ENCODE measurements around the gene SCAF1. TPM values are rescaled to one million over a fixed set of nuclear protein-coding genes. Genes with fewer than 3 reads are reported as not detected.
A peak's percentile ranks its signal among the peaks of the same experiment; 100 is the strongest.

The SCAF1 gene
- polyA plus RNA-seq (2013, experiment 1 of 2; ENCODE audit: insufficient read length) = 43.5 TPM
- 47.2 TPM for polyA plus RNA-seq (2013, experiment 2 of 2; ENCODE audit: insufficient read length)

GRCh38 chr19:49641688-49642491 is at the start of gene SCAF1:
SCAF1 (plus strand) TSS chr19:49642209; CDS start chr19:49645027, 2,818 bp downstream.
- peak; percentile 100 for DNase-seq

DNA sequence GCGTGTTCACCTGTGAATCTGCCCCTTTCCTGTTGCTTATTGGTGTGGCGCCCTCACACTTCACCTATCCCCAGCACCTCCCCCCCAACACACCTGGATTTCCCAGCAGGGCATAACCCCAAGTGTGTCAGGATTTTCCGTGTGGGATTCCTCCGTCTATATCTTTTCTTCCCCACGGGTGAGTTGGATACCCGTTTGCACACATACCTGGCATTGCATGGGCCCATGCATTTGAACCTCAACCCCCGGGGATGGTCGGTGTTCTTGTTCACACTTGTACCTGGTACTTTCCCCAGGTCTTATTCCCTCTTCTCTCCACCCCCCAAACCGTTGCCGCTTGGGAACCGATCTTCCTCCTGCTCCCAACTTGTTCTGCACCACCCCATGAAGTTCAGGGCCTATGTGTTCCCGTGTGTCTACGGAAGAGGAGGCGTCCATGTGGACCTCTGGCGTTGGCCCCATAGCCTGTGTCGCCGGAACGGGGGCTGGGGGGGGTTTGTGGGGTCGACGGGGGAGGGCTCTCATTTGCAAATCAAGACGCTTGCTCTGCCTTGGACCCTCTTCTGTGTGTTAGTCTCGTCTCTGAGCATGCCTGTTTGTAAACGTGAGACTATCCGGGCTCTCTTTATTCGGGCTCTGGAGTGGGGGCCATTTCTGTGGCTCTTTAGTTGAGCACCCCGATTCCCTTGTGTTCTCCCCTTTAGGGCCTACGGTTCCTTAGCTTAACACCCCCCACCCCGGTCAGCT is 49.4 kb upstream of the SCAF1 start:
- no peak for DNase-seq

DNA sequence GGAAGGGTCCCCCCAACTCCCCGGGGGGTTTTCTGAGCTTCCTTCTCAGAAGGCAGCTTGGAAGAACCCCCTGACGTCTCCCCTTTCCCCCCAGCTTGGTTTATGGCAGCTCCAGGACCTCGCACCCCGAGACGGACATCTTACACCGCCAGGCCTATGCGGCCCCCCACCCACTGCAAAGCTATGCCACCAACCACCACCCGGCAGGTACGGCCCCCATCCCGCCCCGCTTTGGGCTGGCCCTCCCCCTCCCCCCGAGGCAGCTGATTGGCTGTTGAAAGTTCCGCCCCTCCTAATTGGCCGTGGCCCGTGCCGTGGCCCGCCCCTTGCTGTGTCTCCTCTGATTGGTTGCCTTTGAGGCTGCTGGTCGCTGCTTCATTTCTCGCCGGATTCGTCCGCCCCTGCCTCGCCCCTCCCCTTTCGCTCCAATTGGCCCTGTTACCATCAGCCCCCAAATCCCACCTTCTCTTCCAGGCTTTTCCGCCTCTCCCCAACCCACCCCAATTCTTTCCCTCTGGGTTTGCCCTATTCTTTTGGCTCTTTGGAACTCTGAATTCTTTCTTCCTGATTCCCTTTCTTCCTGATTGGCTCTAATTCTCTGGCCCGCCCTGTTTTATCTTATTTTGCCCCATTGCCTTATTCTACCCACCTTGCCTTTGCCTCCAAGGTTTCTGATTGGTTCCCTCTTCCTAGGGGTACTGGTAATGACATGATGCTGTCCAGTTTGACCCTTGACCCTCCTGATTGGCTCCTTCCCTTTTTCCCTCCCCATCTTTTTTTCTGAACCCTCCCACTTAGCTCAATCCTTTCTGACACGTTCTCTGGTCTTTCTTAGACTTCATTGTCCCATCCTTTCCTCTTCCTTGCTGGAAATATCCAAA is 48.5 kb upstream of the SCAF1 start:
- peak; percentile 91 for DNase-seq

DNA sequence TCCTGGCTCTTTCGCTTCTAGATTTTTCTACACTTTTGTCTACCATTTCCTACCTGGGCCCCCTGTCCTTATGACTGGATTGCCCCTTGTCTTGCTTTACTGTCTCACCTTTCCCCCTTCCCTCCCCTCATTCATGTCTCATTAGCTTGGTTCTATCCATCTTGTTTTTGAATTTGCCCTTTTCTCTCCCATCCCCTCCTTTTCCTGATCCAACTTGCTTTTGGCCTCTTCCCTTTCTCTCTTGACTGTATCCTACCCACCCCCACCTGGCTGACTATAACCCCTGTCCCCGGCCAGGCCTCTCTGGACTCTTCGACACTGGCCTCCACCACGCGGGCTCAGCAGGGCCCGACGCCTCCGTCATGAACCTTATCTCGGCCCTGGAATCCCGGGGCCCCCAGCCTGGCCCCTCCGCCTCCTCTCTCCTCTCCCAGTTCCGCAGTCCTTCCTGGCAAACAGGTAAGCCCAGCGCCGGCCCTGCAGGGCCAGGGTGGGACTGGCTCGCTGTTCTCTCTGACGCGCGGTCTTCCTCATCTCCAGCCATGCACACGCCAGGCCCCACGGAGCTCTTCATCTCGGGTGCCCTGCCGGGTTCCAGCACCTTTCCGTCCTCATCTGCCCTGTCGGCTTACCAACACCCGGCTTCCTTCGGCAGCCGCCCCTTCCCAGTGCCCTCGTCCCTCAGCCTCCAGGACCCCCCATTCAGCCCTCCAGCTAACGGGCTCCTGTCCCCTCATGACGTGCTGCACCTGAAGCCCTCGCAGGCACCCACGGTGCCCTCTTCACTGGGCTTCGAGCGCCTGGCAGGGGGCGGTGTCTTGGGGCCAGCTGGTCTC is 47.6 kb upstream of the SCAF1 start:
- no peak for DNase-seq

DNA sequence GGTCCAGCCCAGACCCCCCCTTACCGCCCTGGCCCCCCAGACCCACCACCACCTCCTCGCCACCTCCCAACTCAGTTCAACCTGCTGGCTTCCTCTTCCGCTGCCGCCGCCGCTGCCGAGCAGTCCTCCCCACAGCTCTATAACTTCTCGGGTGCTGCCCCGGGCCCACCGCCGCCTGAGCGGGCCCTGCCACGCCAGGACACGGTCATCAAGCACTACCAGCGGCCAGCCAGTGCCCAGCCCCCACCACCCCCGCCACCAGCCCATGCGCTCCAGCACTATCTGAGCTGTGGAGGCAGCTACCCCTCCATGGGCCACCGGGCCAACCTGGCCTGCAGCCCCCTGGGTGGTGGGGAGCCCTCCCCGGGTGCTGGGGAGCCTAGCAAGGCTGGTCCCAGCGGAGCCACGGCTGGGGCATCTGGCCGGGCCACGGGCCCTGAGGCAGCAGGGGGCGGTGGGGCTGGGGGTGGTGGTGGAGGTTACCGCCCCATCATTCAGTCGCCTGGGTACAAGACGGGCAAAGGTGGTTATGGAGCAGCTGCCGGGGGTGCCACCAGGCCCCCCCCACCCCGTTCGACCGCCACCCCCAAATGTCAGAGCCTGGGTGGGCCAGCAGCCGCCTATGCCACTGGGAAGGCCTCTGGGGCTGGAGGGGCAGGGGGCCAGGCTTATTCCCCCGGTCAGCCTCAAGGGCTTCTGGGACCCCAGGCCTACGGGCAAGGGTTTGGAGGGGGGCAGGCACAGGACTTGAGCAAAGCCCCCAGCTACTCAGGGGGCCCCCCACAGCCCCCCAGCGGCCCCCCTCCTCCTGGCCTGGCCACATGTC is 46.8 kb upstream of the SCAF1 start:
- DNase-seq = no peak

DNA sequence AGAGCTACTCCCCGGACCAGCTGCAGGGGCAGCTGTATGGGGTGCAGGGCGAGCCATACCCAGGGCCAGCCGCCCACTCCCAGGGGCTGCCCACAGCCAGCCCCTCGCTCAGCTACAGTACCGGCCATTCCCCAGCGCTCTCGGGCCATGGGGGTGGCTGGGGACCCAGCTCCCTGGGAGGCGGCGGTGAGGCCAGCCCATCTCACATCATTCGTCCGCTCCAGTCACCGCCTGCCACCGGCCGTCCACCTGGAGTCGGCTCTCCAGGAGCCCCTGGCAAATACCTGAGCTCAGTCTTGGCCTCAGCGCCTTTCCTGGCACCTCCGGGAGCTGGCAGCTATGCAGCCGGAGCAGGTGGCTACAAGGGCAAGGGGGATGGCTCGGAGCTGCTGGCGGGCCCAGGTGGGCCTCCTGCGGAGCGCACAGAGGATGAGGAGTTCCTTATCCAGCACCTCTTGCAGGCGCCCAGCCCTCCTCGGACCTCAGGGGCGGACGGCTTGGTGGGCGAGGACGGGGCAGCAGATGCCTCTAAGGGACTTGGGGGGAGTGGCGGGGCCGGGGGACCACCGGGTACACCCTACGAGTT is 46.1 kb upstream of the SCAF1 start:
- DNase-seq = no peak

DNA sequence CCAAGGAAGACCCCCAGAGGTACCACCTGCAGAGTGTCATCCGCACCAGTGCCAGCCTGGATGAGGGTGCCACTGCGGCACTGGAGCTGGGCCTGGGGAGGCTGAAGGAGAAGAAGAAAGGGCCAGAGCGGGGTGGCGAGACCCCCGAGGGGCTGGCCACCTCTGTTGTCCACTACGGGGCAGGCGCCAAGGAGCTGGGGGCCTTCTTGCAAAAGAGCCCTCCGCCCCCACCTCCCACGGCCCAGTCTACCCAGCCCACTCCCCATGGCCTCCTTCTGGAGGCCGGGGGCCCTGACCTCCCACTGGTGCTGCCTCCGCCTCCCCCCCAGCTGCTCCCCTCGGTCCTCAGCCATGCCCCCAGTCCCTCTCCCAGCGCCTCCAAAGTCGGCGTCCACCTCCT is 45.6 kb upstream of the SCAF1 start:
- no peak for DNase-seq

GRCh38 chr19:49596954-49597702 is 44.9 kb upstream of the SCAF1 start:
- no peak for DNase-seq

GRCh38 chr19:49597703-49597974 is 44.4 kb upstream of the SCAF1 start:
- no peak for DNase-seq

DNA sequence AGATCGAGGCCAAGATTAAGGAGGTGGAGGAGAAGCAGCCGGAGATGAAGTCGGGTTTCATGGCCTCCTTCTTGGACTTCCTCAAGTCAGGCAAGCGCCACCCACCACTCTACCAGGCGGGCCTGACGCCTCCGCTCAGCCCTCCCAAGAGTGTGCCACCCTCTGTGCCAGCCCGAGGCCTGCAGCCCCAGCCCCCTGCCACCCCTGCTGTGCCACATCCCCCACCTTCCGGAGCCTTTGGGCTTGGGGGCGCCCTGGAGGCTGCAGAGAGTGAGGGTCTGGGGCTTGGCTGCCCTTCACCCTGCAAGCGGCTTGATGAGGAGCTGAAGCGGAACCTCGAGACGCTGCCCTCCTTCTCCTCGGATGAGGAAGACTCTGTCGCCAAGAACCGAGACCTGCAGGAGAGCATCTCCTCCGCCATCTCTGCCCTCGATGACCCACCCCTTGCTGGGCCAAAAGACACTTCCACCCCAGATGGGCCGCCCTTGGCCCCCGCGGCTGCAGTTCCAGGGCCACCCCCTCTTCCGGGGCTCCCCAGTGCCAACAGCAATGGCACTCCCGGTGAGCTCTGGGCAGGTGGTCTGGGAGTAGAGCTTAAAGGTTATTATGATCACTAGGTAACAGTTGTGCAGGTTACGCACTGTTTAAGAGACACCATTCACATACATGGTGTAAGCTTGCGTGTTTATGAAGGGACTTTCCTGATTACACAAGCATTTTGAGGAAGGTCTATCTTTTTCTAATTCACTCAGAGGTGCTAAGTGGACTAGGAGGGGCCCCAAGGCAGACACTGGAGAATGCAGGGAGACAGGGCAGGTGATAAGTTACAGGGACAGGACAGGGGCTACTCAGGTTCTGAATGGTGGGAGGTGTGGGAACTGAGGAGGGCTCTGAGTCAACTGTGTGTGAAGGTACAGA is 42.4 kb upstream of the SCAF1 start:
- no peak for DNase-seq

- DNase-seq = no peak
Measured at GRCh38 chr19:49601482-49602038, 40.4 kb upstream of the SCAF1 start.

- no peak for DNase-seq
Measured at GRCh38 chr19:49602806-49603205, 39.2 kb upstream of the SCAF1 start.

DNA sequence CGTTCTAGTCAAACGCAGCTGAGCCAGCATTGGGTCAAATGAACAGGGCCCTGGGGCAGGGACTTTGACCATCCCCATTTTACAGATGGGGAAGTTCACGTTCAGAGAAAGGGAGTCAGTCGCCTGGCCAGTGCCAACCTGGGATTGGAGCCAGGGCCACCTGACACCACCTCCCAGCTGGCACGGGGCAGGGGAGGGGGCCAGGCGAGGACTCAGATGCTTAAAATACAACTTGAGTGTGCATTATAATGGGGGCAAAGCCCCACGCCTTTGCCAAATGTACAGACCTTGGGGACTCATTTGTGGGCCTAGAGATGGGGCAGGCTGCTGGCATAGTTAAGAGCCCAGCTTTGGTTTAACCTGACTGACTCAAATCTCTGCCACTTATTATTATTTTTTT is 36.4 kb upstream of the SCAF1 start:
- no peak for DNase-seq

- DNase-seq = no peak
Measured at GRCh38 chr19:49609499-49610092, 32.4 kb upstream of the SCAF1 start.

DNA sequence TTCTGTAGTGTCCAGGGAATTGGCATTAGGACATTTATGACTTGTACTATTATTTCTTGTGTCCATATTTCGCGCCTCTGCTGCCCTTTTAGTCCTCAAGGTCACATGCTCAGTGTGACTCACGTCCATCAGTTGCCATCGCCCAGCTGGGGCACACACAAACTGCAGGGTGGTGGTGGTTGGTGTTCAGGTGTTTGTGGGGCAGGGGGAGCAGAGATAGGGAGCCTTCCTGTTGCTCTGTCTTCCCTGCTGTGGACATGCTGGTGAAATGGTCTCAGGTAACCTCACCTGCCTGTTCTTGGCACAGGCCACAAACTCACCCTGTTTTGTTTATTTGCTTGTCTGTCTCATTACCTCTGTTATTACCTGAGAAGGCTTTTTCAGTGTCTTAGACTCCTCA is 28.6 kb upstream of the SCAF1 start:
- no peak for DNase-seq

- DNase-seq = peak; percentile 51
Measured at GRCh38 chr19:49614096-49614833, 27.7 kb upstream of the SCAF1 start.

DNA sequence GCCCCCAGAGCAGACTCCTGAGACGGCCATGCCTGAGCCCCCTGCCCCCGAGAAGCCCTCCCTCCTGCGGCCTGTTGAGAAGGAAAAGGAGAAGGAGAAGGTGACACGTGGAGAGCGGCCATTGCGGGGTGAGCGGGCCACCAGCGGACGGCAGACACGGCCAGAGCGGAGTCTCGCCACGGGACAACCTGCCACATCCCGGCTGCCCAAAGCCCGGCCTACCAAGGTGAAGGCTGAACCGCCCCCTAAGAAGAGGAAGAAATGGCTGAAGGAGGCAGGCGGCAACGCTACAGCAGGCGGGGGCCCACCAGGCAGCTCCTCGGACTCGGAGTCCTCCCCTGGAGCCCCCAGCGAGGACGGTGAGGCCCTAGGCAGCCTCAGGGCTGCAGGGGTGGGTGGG is 26.1 kb upstream of the SCAF1 start:
- no peak for DNase-seq
